ENCODE measurements around the gene FRS2. TPM values are rescaled to one million over a fixed set of nuclear protein-coding genes. Genes with fewer than 3 reads are reported as not detected.

The FRS2 gene
- total RNA-seq, 4 donors from 2014 or later: 27.4 to 159 (median 65.4) TPM

DNA sequence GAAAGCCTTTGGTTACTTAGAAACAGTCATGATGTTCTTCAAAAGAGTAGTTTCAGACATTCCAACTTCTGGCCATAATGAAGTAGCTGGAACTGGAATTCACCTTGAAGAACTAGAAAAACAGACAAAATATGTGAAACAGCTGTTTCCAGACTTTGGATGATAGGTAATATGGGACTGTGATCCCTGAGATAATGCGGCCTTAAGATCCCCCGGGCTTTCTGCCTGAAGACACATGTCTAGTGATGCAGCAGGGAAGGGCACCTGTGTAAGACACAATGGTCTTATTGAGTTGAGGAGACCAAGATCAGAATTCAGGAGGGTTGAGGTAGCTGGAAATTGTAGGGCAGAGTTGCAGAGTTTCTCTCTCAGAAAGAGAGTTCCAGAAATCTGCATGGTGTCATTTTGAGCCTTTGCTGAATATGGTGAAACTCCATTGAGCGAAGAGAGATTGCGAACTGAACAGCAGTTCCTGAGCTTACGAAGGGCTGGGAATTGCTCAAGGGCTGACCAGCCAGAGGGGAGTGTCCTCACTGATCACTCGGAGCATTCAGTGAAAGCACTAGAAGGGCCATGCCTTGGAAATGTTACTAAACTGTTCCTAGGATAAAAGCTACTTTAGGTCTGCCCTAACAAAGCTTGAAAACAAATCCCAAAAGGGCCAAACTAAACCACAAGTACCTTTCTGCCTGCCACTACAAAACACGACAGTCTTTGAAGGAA is 41.7 kb upstream of the FRS2 start:
- H3K4me1 ChIP-seq: no peaks in the 10 kb centered on the region
- TF ChIP-seq, protein P1, sequence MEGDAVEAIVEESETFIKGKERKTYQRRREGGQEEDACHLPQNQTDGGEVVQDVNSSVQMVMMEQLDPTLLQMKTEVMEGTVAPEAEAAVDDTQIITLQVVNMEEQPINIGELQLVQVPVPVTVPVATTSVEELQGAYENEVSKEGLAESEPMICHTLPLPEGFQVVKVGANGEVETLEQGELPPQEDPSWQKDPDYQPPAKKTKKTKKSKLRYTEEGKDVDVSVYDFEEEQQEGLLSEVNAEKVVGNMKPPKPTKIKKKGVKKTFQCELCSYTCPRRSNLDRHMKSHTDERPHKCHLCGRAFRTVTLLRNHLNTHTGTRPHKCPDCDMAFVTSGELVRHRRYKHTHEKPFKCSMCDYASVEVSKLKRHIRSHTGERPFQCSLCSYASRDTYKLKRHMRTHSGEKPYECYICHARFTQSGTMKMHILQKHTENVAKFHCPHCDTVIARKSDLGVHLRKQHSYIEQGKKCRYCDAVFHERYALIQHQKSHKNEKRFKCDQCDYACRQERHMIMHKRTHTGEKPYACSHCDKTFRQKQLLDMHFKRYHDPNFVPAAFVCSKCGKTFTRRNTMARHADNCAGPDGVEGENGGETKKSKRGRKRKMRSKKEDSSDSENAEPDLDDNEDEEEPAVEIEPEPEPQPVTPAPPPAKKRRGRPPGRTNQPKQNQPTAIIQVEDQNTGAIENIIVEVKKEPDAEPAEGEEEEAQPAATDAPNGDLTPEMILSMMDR (IDR thresholded peaks at IDR 0.05): no peak
- TF ChIP-seq POLR2A (IDR thresholded peaks at IDR 0.05): no peak
- H3K9me3 ChIP-seq: no peaks in the 10 kb centered on the region
- intact Hi-C loops (cut with DNase I; ENCODE audit: low total_unique reads): no loop called here
- H3K36me3 ChIP-seq: no peaks in the 10 kb centered on the region
- H3K27me3 ChIP-seq: no peaks in the 10 kb centered on the region
- DNase-seq: no peak
- no peak overlapping the region for H3K4me3 ChIP-seq
- H3K27ac ChIP-seq: no peak overlapping the region

- intact Hi-C loops (cut with DNase I; ENCODE audit: low total_unique reads): no loop called here
- H3K4me3 ChIP-seq: no peak overlapping the region
- TF ChIP-seq POLR2A (IDR thresholded peaks at IDR 0.05): no peak
- TF ChIP-seq, protein P1 (IDR thresholded peaks at IDR 0.05): no peak
- no peaks in the 10 kb centered on the region for H3K27me3 ChIP-seq
- H3K9me3 ChIP-seq: no peaks in the 10 kb centered on the region
- H3K36me3 ChIP-seq: no peaks in the 10 kb centered on the region
- H3K4me1 ChIP-seq: no peaks in the 10 kb centered on the region
- DNase-seq: no peak
- no peak overlapping the region for H3K27ac ChIP-seq
Measured at GRCh38 chr12:69430942-69431590, 39.1 kb upstream of the FRS2 start.

DNA sequence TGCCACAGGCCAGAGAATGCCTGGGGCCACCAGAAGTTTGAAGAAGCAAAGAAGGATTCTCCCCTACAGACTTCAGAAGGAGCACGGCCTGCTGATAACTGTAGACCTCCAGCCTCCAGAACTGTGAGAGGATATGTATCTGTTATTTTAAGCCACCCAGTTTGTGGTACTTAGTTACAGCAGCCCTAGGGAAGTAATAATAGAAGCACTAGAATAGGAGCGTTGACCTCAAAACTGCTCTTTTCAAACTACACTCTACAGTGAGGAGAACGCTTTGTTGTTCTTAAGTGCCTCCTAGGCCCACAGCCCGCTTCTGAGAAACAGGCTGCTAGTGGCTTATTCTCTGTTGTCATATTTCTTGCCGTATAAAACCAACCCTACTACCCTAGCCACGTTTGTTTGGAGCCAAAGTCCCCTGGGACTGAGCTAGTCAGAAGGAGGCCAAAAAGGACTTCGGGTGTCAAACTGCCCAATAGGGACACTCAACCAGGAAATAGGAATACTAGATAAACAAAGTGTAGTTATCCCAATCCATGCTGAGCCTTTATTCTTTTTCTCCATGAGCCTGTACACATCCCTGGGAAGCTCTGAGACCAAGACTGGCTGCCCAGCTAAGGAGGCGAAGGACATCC is 38.5 kb upstream of the FRS2 start:
- no peaks in the 10 kb centered on the region for H3K36me3 ChIP-seq
- intact Hi-C loops (cut with DNase I; ENCODE audit: low total_unique reads): no loop called here
- no peak for TF ChIP-seq POLR2A (IDR thresholded peaks at IDR 0.05)
- TF ChIP-seq, protein P1 (IDR thresholded peaks at IDR 0.05): no peak
- peak overlapping the region in 1 of 2 donors; percentile 34 for H3K27ac ChIP-seq
- H3K4me3 ChIP-seq: no peak overlapping the region
- DNase-seq: no peak
- no peaks in the 10 kb centered on the region for H3K9me3 ChIP-seq
- no peaks in the 10 kb centered on the region for H3K4me1 ChIP-seq
- no peaks in the 10 kb centered on the region for H3K27me3 ChIP-seq

DNA sequence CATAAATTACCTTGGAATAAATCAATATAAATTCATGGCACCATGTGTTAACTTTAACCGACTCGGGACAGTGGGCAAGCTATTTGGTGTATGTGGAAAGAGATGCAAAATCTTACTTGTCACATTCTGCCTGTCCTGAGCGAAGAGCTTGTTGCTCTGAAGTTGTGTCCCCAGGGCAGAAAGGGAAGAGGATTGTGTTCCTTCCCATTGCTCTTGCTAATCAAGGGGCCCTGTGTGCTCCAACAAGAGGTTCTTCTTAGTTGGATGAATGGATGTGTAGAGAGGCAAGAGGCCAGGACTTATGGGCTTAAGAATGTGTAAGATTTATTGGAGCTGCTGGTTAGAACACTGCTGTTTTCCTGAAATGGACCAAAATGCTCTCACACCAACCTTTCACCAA is 36.5 kb upstream of the FRS2 start:
- DNase-seq: no peak
- H3K27me3 ChIP-seq: no peaks in the 10 kb centered on the region
- no peak overlapping the region for H3K27ac ChIP-seq
- no peaks in the 10 kb centered on the region for H3K36me3 ChIP-seq
- no peaks in the 10 kb centered on the region for H3K4me1 ChIP-seq
- H3K9me3 ChIP-seq: no peaks in the 10 kb centered on the region
- intact Hi-C loops (cut with DNase I; ENCODE audit: low total_unique reads): no loop called here
- TF ChIP-seq POLR2A (IDR thresholded peaks at IDR 0.05): no peak
- H3K4me3 ChIP-seq: no peak overlapping the region

GRCh38 chr12:69435644-69436043 is 34.5 kb upstream of the FRS2 start:
- TF ChIP-seq, protein P1 (IDR thresholded peaks at IDR 0.05): no peak
- no peak for TF ChIP-seq POLR2A (IDR thresholded peaks at IDR 0.05)
- intact Hi-C loops (cut with DNase I; ENCODE audit: low total_unique reads): no loop called here
- H3K4me1 ChIP-seq: no peaks in the 10 kb centered on the region
- H3K4me3 ChIP-seq: no peak overlapping the region
- H3K36me3 ChIP-seq: no peaks in the 10 kb centered on the region
- peak overlapping the region in 1 of 2 donors; percentile 41 for H3K27ac ChIP-seq
- no peak for DNase-seq
- H3K27me3 ChIP-seq: no peaks in the 10 kb centered on the region
- no peaks in the 10 kb centered on the region for H3K9me3 ChIP-seq
